Parathyroid adenoma (tissue), 2 donors: ENCODE measurements around the gene MAP4K1.
"Not testable (repeated sequence)": the region's sequence is repeated elsewhere in the genome, so short reads cannot be mapped to it uniquely, and the experiment has no call there.

Experiments
- H2AFZ ChIP-seq: fragments of 300-600 bp; sonication (generic); one replicate; pipeline ENCODE4 v1.7.0; 2017; ENCODE audit warnings: antibody characterized with exemption, mild to moderate bottlenecking
- H3K27ac ChIP-seq: fragments of 300-600 bp; sonication (generic); one replicate; pipeline ENCODE4 v1.7.0; 2017
- H3K27me3 ChIP-seq: fragments of 300-600 bp; sonication (generic); one replicate; pipeline ENCODE4 v1.7.0; 2017; ENCODE audit warnings: low read length; ENCODE audit not compliant: control insufficient read depth, insufficient read depth
- H3K36me3 ChIP-seq: fragments of 300-600 bp; sonication (generic); one replicate; pipeline ENCODE4 v1.7.0; 2017; ENCODE audit warnings: low read length; ENCODE audit not compliant: control insufficient read depth, insufficient read depth
- H3K4me1 ChIP-seq: fragments of 300-600 bp; sonication (generic); one replicate; pipeline ENCODE4 v1.7.0; 2017; ENCODE audit warnings: control low read depth
- H3K4me2 ChIP-seq: fragments of 300-600 bp; sonication (generic); one replicate; pipeline ENCODE4 v1.7.0; 2017; ENCODE audit warnings: low read length
- H3K4me3 ChIP-seq: fragments of 300-600 bp; sonication (generic); one replicate; pipeline ENCODE4 v1.7.0; 2017; ENCODE audit warnings: low read depth, low read length
- H3K79me2 ChIP-seq: fragments of 300-600 bp; sonication (generic); one replicate; pipeline ENCODE4 v1.7.0; 2017; ENCODE audit warnings: control low read depth
- H3K9ac ChIP-seq: fragments of 300-600 bp; sonication (generic); one replicate; pipeline ENCODE4 v1.7.0; 2017; ENCODE audit warnings: mild to moderate bottlenecking
- H3K9me3 ChIP-seq: fragments of 300-600 bp; sonication (generic); one replicate; pipeline ENCODE4 v1.7.0; 2017; ENCODE audit warnings: low read length; ENCODE audit not compliant: control insufficient read depth
- TF ChIP-seq, protein P1 (sequence below): fragments of 300-600 bp; sonication (generic); IDR thresholded peaks from one replicate; pipeline ENCODE4 v1.7.0; 2017; ENCODE audit warnings: antibody characterized with exemption, mild to moderate bottlenecking
- donor health status: primary hyperparathyroidism.

MAP4K1 gene

DNA sequence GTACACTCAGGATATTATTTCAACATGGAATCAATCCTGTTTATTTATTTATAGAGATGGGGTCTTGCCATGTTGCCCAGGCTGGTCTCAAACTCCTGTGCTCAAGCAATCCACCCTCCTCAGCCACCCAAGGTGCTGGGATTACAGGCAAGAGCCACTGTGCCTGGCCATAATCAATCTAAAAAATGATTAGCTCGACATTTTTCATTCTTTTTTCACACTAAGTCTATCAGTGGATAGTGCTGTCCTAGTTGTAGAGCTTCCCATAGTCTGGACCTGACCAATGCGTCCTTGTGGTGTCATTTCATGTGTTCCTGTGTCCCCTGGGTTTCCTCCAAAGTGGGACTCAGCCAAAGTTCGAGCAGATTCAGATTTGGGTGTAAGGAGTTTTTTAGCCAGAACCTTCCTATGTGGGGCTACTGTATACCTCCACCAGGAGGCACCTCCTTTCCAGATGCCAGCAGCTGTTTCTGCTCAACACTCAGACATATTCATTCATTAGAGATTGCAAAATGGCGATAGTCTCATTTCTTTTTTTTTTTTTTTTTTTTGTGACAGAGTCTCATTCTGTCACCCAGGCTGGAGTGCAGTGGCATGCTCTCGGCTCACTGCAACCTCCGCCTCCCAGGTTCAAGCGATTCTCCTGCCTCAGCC lies 61.1 kb downstream of the MAP4K1 start:
- H3K27me3 ChIP-seq, result no peaks in the 10 kb centered on the region
- H3K9me3 ChIP-seq, result no peaks in the 10 kb centered on the region
- H2AFZ ChIP-seq, result no peak overlapping the region
- no peaks in the 10 kb centered on the region for H3K4me1 ChIP-seq
- TF ChIP-seq, protein P1, sequence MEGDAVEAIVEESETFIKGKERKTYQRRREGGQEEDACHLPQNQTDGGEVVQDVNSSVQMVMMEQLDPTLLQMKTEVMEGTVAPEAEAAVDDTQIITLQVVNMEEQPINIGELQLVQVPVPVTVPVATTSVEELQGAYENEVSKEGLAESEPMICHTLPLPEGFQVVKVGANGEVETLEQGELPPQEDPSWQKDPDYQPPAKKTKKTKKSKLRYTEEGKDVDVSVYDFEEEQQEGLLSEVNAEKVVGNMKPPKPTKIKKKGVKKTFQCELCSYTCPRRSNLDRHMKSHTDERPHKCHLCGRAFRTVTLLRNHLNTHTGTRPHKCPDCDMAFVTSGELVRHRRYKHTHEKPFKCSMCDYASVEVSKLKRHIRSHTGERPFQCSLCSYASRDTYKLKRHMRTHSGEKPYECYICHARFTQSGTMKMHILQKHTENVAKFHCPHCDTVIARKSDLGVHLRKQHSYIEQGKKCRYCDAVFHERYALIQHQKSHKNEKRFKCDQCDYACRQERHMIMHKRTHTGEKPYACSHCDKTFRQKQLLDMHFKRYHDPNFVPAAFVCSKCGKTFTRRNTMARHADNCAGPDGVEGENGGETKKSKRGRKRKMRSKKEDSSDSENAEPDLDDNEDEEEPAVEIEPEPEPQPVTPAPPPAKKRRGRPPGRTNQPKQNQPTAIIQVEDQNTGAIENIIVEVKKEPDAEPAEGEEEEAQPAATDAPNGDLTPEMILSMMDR, result no peak
- no peak overlapping the region for H3K9ac ChIP-seq
- H3K79me2 ChIP-seq, result no peaks in the 10 kb centered on the region
- no peak overlapping the region for H3K4me3 ChIP-seq
- H3K36me3 ChIP-seq, result no peaks in the 10 kb centered on the region
- no peak overlapping the region for H3K27ac ChIP-seq
- H3K4me2 ChIP-seq, result no peak overlapping the region

DNA sequence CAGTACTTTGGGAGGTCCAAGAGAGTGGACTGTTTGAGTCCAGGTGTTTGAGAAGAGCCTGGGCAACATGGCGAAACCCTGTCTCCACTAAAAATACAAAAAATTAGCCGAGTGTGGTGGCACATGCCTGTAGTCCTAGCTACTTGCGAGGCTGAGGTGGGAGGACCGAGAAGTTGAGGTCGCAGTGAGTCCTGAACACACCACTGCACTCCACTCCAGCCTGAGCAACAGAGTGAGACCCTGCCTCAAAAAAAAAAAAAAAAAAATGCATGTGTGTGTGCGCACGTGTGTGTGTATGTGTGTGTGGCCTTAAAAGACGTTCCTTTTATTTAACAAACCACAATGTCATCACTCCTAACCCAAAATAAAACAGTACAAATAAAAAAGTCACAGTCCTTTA lies 62.6 kb downstream of the MAP4K1 start:
- no peak overlapping the region for H2AFZ ChIP-seq
- H3K27ac ChIP-seq, result no peak overlapping the region
- no peak overlapping the region for H3K4me3 ChIP-seq
- H3K4me2 ChIP-seq, result no peak overlapping the region
- H3K36me3 ChIP-seq, result no peaks in the 10 kb centered on the region
- H3K27me3 ChIP-seq, result no peaks in the 10 kb centered on the region
- no peaks in the 10 kb centered on the region for H3K4me1 ChIP-seq
- TF ChIP-seq, protein P1, result no peak
- H3K79me2 ChIP-seq, result no peaks in the 10 kb centered on the region
- H3K9me3 ChIP-seq, result no peaks in the 10 kb centered on the region
- no peak overlapping the region for H3K9ac ChIP-seq

DNA sequence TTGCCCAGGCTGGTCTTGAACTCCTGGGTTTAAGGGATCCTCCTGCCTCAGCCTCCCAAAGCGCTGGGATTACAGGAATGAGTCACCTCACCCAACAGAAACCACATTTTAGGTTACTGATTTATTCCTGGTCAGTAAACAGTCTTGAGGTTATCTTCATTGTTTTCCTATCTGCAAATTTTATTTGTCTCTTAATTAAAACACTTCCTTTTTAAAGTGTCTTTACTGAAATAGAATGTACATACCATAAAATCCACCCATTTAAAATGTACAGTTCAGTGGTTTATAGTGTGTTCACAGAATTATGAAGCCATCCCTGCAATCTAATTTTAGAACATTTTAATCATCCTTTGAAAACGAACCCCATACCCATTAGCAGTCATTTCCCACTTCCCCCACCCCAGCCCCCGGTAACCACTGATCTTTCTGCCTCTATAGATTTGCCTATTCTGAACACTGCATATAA lies 63.0 kb downstream of the MAP4K1 start:
- Histone ChIP-seq H3K36me3 (no peaks in the 10 kb centered on the region), H3K79me2 (no peaks in the 10 kb centered on the region), H3K9me3 (no peaks in the 10 kb centered on the region), H3K4me1 (no peaks in the 10 kb centered on the region), H3K27ac (no peak overlapping the region), H3K9ac (no peak overlapping the region), H2AFZ (no peak overlapping the region), H3K4me2 (no peak overlapping the region), H3K27me3 (no peaks in the 10 kb centered on the region), H3K4me3 (no peak overlapping the region)
- TF ChIP-seq, protein P1, result no peak

DNA sequence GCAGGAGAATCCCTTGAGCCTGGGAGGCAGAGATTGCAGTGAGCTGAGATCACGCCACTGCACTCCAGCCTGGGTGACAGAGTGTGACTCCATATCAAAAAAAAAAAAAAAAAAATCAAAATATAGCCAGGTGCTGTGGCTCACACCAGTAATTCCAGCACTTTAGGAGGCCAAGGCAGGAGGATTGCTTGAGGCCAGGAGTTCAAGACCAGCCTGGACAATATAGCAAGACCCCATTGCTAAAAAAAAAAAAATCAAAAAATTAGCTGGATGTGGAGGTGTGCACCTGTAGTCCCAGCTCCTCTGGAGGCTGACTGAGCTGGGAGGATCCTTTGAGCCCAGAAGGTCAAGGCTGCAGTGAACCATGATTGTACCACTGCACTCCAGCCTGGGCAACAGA lies 64.5 kb downstream of the MAP4K1 start:
- not testable (repeated sequence) for H3K4me3 ChIP-seq, H3K9me3 ChIP-seq, H3K27me3 ChIP-seq, H3K36me3 ChIP-seq, H3K4me2 ChIP-seq, H3K4me1 ChIP-seq, H3K27ac ChIP-seq, H3K79me2 ChIP-seq, H3K9ac ChIP-seq, H2AFZ ChIP-seq

DNA sequence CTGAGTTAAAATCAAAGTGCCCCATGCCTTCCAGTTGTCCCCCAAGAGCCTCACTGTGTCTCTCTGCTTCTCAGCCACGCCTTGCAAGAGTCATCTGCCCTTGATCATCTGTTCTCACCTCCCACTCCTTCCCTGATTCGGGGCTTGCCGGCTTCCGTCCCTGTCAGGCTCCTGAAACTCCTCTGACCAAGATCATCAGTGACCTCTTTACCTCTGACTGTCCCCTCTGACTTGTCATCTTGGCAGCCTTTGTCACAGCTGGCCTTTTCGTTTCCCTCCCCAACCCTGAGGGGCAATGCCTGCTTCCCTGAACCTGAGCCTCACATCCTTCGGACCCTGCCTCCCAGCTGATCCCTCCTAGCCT lies 66.3 kb downstream of the MAP4K1 start:
- Histone ChIP-seq H3K9me3 (no peaks in the 10 kb centered on the region), H3K36me3 (no peaks in the 10 kb centered on the region), H3K4me3 (no peak overlapping the region), H3K27ac (no peak overlapping the region), H3K27me3 (no peaks in the 10 kb centered on the region), H3K9ac (no peak overlapping the region), H3K4me2 (no peak overlapping the region), H3K4me1 (no peaks in the 10 kb centered on the region), H3K79me2 (no peaks in the 10 kb centered on the region), H2AFZ (no peak overlapping the region)
- TF ChIP-seq, protein P1, result no peak
